ENCODE data around the gene DPAGT1. TPM values are rescaled to one million over a fixed set of nuclear protein-coding genes. Genes with fewer than 3 reads are reported as not detected.

Gene DPAGT1
- total RNA-seq, 1 experiment from 2014 or later = 45.1 TPM

- RAD21 ChIA-PET (ENCODE audit: low non-redundant PET in 1 of 2, low total read pairs in 2 of 2, uncharacterized antibody in 2 of 2, unreplicated experiment in 2 of 2) = no interaction called here
- ATAC-seq = no peak
- no TSS peak for BruUV-seq (replicated peaks)
Observed at GRCh38 chr11:119115484-119116234, 14.0 kb upstream of the DPAGT1 start.

More at GRCh38 chr11:119115484-119116234, 14.0 kb upstream of the DPAGT1 start:
- POLR2A ChIA-PET = no interaction called here
- Histone ChIP-seq H2AFZ (ENCODE audit: low read depth, low read length, poor library complexity, severe bottlenecking) (no peak overlapping the region), H3K27ac (ENCODE audit: low read depth, low read length) (no peak overlapping the region), H3K27me3 (ENCODE audit: insufficient read depth, low read length) (no peaks in the 10 kb centered on the region), H3K79me2 (ENCODE audit: insufficient read depth, low read length) (no peaks in the 10 kb centered on the region), H3K36me3 (ENCODE audit: control insufficient read depth in 1 of 2, insufficient read depth in 2 of 2, low read length in 2 of 2) (peaks cover 11 to 21% of the 10 kb centered on the region in 2 experiments; a peak in 2 of 4 replicates), H3K9me2 (ENCODE audit: insufficient read depth) (no peaks in the 10 kb centered on the region), H3K4me1 (ENCODE audit: control insufficient read depth in 1 of 2, insufficient read depth in 2 of 2, low read length in 2 of 2) (peaks cover 4 to 12% of the 10 kb centered on the region in 2 experiments; a peak in 3 of 4 replicates), H3K4me3 (replicated peaks in 1 of 2; ENCODE audit: low read depth in 1 of 2, low read length in 2 of 2) (no peak overlapping the region), H3K9ac (ENCODE audit: low read length) (no peak overlapping the region), H4K20me1 (ENCODE audit: insufficient read depth) (no peaks in the 10 kb centered on the region), H3K4me2 (ENCODE audit: low read length) (no peak overlapping the region), H3K9me3 (ENCODE audit: control insufficient read depth in 1 of 2, insufficient read depth in 1 of 2, low read depth in 1 of 2, low read length in 2 of 2) (no peaks in the 10 kb centered on the region)
- DNase-seq (ENCODE audit: low read depth, low spot score) = no peak
- TF ChIP-seq POLR2A (IDR thresholded peaks at IDR 0.05; ENCODE audit: borderline replicate concordance, extremely low read depth, insufficient read depth, insufficient read length) = no peak
- no peak for TF ChIP-seq EZH2phosphoT487 (IDR thresholded peaks at IDR 0.05; ENCODE audit: borderline replicate concordance)
- TF ChIP-seq ZBTB33 (IDR thresholded peaks at IDR 0.05; ENCODE audit: extremely low read depth, insufficient replicate concordance, low read length) = no peak
- no peak for TF ChIP-seq EGR1 (IDR thresholded peaks at IDR 0.05; ENCODE audit: low read depth)
- TF ChIP-seq FOSL1 (IDR thresholded peaks at IDR 0.05; ENCODE audit: low read depth) = no peak
- no peak for TF ChIP-seq SRF (IDR thresholded peaks at IDR 0.05; ENCODE audit: low read depth)
- TF ChIP-seq POLR2AphosphoS5 (IDR thresholded peaks at IDR 0.05; ENCODE audit: low read depth, low read length) = no peak
- CTCF ChIA-PET = no interaction called here
- intact Hi-C loops (cut with micrococcal nuclease) = no loop called here
